Measurements from ENCODE around the gene FLG2.

Gene FLG2

GRCh38 chr1:152359906-152360305 is at the start of gene FLG2:
TSS of gene FLG2 (minus strand) at chr1:152360006. CDS start at chr1:152358884, 1,122 bp downstream.
- DNase-seq (ENCODE audit: insufficient read length, low spot score), result no peak

GRCh38 chr1:152408664-152409063 is 48.9 kb upstream of the FLG2 start:
- FAIRE-seq, result no peak
- TF ChIP-seq CTCF (IDR thresholded peaks at IDR 0.05; ENCODE audit: insufficient read depth, missing control alignments), result no peak

More at GRCh38 chr1:152359906-152360305, at the start of gene FLG2:
- FAIRE-seq, result no peak
- TF ChIP-seq CTCF (IDR thresholded peaks at IDR 0.05; ENCODE audit: insufficient read depth, missing control alignments), result no peak

DNA sequence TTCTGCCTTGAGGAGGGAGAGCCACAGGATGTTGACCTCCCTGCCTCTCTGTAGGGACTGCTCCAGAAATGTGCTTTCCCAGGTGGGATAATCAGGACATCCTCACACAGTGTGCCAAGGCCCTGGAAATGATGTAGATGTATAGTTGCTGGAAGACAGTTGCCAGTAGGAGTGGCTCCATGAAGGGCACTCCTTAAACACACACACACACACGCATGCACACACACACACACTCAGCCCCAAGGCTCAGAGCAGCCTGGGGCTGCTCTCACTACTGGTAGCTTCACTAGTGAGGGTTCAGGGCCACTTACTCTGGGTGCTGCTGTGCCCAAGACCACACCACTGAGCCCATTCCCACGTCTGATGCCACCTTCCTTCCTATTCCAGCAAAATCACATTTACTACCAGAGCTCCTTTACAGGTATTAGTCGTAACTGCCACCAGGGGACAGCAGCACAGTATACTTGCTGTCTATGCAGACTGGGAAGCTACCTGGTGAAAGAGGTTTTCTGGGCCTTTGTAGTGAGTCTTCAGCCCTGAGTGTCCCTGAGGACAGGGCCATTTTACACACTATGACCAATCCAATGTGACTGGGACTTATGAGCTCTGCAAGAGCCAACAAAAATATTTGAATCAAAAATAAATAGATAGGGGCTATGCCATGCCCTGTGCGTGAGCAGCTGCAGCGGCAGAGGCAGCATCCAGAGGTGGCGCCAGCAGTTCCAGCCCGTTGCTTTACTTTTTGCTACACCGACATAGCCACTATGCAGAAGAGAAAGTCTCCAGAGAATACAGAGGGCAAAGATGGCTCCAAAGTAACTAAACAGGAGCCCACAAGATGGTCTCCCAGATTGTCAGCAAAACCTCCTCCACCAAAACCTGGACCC is 39.2 kb upstream of the FLG2 start:
- no peak for FAIRE-seq
- no peak for DNase-seq (ENCODE audit: insufficient read length, low spot score)

More at GRCh38 chr1:152408664-152409063, 48.9 kb upstream of the FLG2 start:
- DNase-seq (ENCODE audit: insufficient read length, low spot score), result no peak

GRCh38 chr1:152397474-152397873 is 37.7 kb upstream of the FLG2 start:
- TF ChIP-seq CTCF (IDR thresholded peaks at IDR 0.05; ENCODE audit: insufficient read depth, missing control alignments), result peak; percentile 21
- no peak for FAIRE-seq
- DNase-seq (ENCODE audit: insufficient read length, low spot score), result no peak

More for the DNA sequence above, 39.2 kb upstream of the FLG2 start:
- peak; percentile 38 for TF ChIP-seq CTCF (IDR thresholded peaks at IDR 0.05; ENCODE audit: insufficient read depth, missing control alignments)

DNA sequence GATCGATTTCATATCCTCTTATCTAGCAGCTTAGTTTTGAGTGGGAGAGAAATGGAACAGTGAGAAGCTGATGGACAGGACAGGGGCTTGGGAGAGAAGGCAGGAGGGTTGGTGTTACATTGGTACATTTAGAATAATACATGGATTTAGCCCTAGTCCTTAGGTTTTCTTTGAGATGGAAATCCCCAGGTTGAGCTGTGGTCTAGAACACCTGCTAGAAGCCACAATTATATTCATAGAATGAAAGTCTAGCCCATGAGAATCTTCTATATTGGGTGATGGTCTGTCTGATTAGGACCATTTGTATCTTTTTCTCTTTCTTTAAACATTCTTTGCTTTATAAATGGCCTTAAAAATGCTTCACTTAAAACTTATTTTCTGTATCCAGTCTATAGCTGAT is 34.3 kb upstream of the FLG2 start:
- TF ChIP-seq CTCF (IDR thresholded peaks at IDR 0.05; ENCODE audit: insufficient read depth, missing control alignments), result no peak
- no peak for FAIRE-seq
- no peak for DNase-seq (ENCODE audit: insufficient read length, low spot score)

DNA sequence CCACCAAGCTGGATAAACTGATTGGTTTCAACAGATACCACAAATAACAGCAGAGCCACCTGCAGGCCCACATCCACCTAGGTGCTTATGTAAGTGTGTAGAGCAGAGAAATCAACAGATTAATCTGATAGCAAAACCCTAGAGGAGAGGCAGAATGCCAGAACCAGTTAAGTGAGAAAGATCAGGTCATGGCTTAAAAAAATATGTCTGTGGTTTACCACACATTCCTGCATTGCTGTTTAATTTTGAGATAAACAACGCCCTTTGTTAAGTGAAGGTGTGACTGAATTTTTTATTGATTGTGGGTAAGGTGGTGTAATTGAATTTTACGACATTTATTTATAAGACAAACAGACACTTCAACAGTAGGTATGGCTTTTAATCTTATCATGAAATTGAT is 33.1 kb upstream of the FLG2 start:
- FAIRE-seq, result no peak
- DNase-seq (ENCODE audit: insufficient read length, low spot score), result no peak
- TF ChIP-seq CTCF (IDR thresholded peaks at IDR 0.05; ENCODE audit: insufficient read depth, missing control alignments), result no peak

GRCh38 chr1:152388889-152389288 is 29.1 kb upstream of the FLG2 start:
- DNase-seq (ENCODE audit: insufficient read length, low spot score) (no peak), FAIRE-seq (no peak)
- no peak for TF ChIP-seq CTCF (IDR thresholded peaks at IDR 0.05; ENCODE audit: insufficient read depth, missing control alignments)

Measured in D721Med (cell line).